ENCODE measurements around the gene PPP2R5D. TPM values are rescaled to one million over a fixed set of nuclear protein-coding genes. Genes with fewer than 3 reads are reported as not detected.
A peak's percentile ranks its signal among the peaks of the same experiment; 100 is the strongest.

Gene PPP2R5D
- total and polyA plus RNA-seq, 9 of the 15 experiments (the other 6 are each of a cell fraction or from before 2014, with no cell fraction given), result 1.3 to 96.1 (median 38.4) TPM

- no peaks in the 10 kb centered on the region for H3K9me1 ChIP-seq (ENCODE audit: control insufficient read depth, insufficient read depth, low read length)
- no peak for DNase-seq (ENCODE audit: extremely low read depth in 1 of 4, low spot score in 3 of 4)
- no peak overlapping the region for H3K27ac ChIP-seq (ENCODE audit: extremely low read depth, low read depth, low read length)
- H3K27me3 ChIP-seq (ENCODE audit: control insufficient read depth in 2 of 2, insufficient read depth in 2 of 2, low read length in 2 of 2), result no peaks in the 10 kb centered on the region
- WGBS (ENCODE audit: insufficient coverage, low coverage, missing lambda C conversion rate), result 84% methylated on average over 3 of the region's 3 CpGs
- peaks cover 30 to 38% of the 10 kb centered on the region in 2 experiments for H3K4me1 ChIP-seq (replicated peaks in 1 of 2; ENCODE audit: control insufficient read depth in 2 of 2, insufficient read depth in 2 of 2, low read length in 2 of 2)
- ChIA-PET POLR2A (interaction anchor here (0.6 to 3.4 kb wide), 8 partner anchors 9 to 864 kb away, joined by 3 to 22 read pairs (median 3); partner anchors contain the start of gene PPP2R5D), CTCF (ENCODE audit: low intra/inter-chr PET ratio) (no interaction called here)
- H2AFZ ChIP-seq (ENCODE audit: low read depth, low read length), result no peak overlapping the region
- peaks cover 5% of the 10 kb centered on the region; the same call in 1 of the 2 replicates for H4K20me1 ChIP-seq (replicated peaks; ENCODE audit: control insufficient read depth, insufficient read depth, low read length)
- peaks cover 40% of the 10 kb centered on the region for H3K79me2 ChIP-seq (ENCODE audit: control insufficient read depth, insufficient read depth, low read length)
- no peak overlapping the region for H3K4me3 ChIP-seq
- no peak for ATAC-seq
- H3K36me3 ChIP-seq (ENCODE audit: control insufficient read depth, insufficient read depth, low read length), result peaks cover 49% of the 10 kb centered on the region
- no peak for TF ChIP-seq ZNF197 (CRISPR knock-in tag; IDR thresholded peaks at IDR 0.05; ENCODE audit: low read depth)
- TF ChIP-seq DIDO1 (tag; IDR thresholded peaks at IDR 0.05; ENCODE audit: low read depth), result no peak
- TF ChIP-seq POLR2B (IDR thresholded peaks at IDR 0.05; ENCODE audit: low read depth, partially characterized antibody), result peak; percentile 2
- no peak overlapping the region for H3K9ac ChIP-seq (ENCODE audit: insufficient read depth in 1 of 2, low read depth in 2 of 2, low read length in 2 of 2)
- no TSS peak for BruUV-seq (replicated peaks)
- FAIRE-seq, result no peak
- intact Hi-C loops (cut with micrococcal nuclease), result no loop called here
- H3K9me3 ChIP-seq (replicated peaks; ENCODE audit: control insufficient read depth, insufficient read depth, low read depth, low read length), result no peaks in the 10 kb centered on the region
- in situ Hi-C loops (cut with MboI), result no loop called here
- H3K4me2 ChIP-seq (ENCODE audit: insufficient read depth, low read length), result no peak overlapping the region
Measured at GRCh38 chr6:42973926-42974325, 10.4 kb upstream of the PPP2R5D start.

DNA sequence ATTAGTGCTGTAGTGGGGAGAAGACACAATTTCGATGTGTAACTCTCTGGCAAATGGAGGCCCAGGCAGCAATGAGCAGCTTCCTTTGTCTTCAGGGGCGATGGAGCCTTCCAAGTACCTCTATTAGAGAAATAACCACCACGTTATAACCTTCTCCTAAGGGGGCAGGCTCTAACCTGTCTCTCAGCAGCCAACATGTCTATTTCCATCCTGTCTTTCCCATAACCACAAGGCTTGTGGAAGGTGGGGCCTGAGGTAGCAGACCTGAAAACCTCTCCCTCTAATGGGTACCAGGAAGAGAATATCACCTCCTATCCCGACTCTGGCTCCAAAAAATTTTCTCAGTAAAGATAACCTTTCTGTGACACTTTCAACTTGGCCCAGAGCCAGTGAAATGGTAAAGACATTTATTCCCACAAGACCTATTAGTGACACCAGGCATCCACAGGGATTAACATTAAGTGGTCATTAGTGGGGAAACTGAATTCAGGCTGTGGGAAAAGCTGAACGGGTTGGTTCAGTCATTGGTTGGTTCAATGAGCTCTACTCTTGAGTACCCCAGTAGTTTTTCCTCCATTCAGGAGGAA, 9.4 kb upstream of the PPP2R5D start:
- in situ Hi-C loops (cut with MboI), result no loop called here
- WGBS (ENCODE audit: insufficient coverage, low coverage, missing lambda C conversion rate), result 59% methylated on average over 5 of the region's 5 CpGs
- no TSS peak for BruUV-seq (replicated peaks)
- no peak overlapping the region for H3K4me3 ChIP-seq
- TF ChIP-seq TGIF2 (CRISPR knock-in tag; IDR thresholded peaks at IDR 0.05) (0 out of 2 replicates have a peak, but pooled peaks have one; percentile 35), MYNN (IDR thresholded peaks at IDR 0.05) (0 out of 2 replicates have a peak, but pooled peaks have one; percentile 15), MYNN (CRISPR knock-in tag; IDR thresholded peaks at IDR 0.05) (no peak), NFIC (IDR thresholded peaks at IDR 0.05) (peak; percentile 95), KHSRP (IDR thresholded peaks at IDR 0.05) (no peak), KDM5B (IDR thresholded peaks at IDR 0.05; ENCODE audit: insufficient replicate concordance, low read depth, low read length) (peak; percentile 2), FOXA3 (CRISPR knock-in tag; conservative IDR thresholded peaks at IDR 0.05 in 1 of 2, IDR thresholded peaks at IDR 0.05 in 1 of 2) (no peak)
- TF ChIP-seq, protein P1, sequence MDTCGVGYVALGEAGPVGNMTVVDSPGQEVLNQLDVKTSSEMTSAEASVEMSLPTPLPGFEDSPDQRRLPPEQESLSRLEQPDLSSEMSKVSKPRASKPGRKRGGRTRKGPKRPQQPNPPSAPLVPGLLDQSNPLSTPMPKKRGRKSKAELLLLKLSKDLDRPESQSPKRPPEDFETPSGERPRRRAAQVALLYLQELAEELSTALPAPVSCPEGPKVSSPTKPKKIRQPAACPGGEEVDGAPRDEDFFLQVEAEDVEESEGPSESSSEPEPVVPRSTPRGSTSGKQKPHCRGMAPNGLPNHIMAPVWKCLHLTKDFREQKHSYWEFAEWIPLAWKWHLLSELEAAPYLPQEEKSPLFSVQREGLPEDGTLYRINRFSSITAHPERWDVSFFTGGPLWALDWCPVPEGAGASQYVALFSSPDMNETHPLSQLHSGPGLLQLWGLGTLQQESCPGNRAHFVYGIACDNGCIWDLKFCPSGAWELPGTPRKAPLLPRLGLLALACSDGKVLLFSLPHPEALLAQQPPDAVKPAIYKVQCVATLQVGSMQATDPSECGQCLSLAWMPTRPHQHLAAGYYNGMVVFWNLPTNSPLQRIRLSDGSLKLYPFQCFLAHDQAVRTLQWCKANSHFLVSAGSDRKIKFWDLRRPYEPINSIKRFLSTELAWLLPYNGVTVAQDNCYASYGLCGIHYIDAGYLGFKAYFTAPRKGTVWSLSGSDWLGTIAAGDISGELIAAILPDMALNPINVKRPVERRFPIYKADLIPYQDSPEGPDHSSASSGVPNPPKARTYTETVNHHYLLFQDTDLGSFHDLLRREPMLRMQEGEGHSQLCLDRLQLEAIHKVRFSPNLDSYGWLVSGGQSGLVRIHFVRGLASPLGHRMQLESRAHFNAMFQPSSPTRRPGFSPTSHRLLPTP (IDR thresholded peaks at IDR 0.05; ENCODE audit: borderline replicate concordance, extremely low read depth, insufficient read length), result no peak
- H4K20me1 ChIP-seq (replicated peaks; ENCODE audit: control insufficient read depth, insufficient read depth, low read length), result peaks cover 5% of the 10 kb centered on the region; the same call in 1 of the 2 replicates
- no peak for ATAC-seq
- H3K27ac ChIP-seq (ENCODE audit: extremely low read depth, low read depth, low read length), result 0 out of 3 replicates have a peak overlapping the region, but pooled peaks have one; percentile 13
- peaks cover 39% of the 10 kb centered on the region for H3K36me3 ChIP-seq (ENCODE audit: control insufficient read depth, insufficient read depth, low read length)
- H3K79me2 ChIP-seq (ENCODE audit: control insufficient read depth, insufficient read depth, low read length), result peaks cover 46% of the 10 kb centered on the region
- H3K9me1 ChIP-seq (ENCODE audit: control insufficient read depth, insufficient read depth, low read length), result no peaks in the 10 kb centered on the region
- no peak overlapping the region; the same call in 1 of the 2 replicates for H3K4me2 ChIP-seq (ENCODE audit: insufficient read depth, low read length)
- no peaks in the 10 kb centered on the region for H3K9me3 ChIP-seq (replicated peaks; ENCODE audit: control insufficient read depth, insufficient read depth, low read depth, low read length)
- intact Hi-C loops (cut with micrococcal nuclease), result no loop called here
- H3K4me1 ChIP-seq (replicated peaks in 1 of 2; ENCODE audit: control insufficient read depth in 2 of 2, insufficient read depth in 2 of 2, low read length in 2 of 2), result peaks cover 38 to 42% of the 10 kb centered on the region in 2 experiments
- no peak overlapping the region for H2AFZ ChIP-seq (ENCODE audit: low read depth, low read length)
- peak in 1 of 4 experiments; percentile 53 for DNase-seq (ENCODE audit: extremely low read depth in 1 of 4, low spot score in 3 of 4)
- no peak for FAIRE-seq
- ChIA-PET CTCF (ENCODE audit: low intra/inter-chr PET ratio) (no interaction called here), POLR2A (interaction anchor here (0.6 to 3.4 kb wide), 5 partner anchors 9 to 46 kb away, joined by 3 to 22 read pairs (median 8); partner anchors contain the start of genes CNPY3 and PPP2R5D)
- no peaks in the 10 kb centered on the region for H3K27me3 ChIP-seq (ENCODE audit: control insufficient read depth in 2 of 2, insufficient read depth in 2 of 2, low read length in 2 of 2)
- no peak overlapping the region for H3K9ac ChIP-seq (ENCODE audit: insufficient read depth in 1 of 2, low read depth in 2 of 2, low read length in 2 of 2)

All from K562 (cell line).